ENCODE measurements around the gene CYP3A5. TPM values are rescaled to one million over a fixed set of nuclear protein-coding genes. Genes with fewer than 3 reads are reported as not detected.

The CYP3A5 gene
- total and polyA plus RNA-seq, 2 of the 13 experiments (the other 11 are each of a cell fraction or from before 2014, with no cell fraction given), result 5.7 to 9.3 TPM

- TF ChIP-seq, protein P1, sequence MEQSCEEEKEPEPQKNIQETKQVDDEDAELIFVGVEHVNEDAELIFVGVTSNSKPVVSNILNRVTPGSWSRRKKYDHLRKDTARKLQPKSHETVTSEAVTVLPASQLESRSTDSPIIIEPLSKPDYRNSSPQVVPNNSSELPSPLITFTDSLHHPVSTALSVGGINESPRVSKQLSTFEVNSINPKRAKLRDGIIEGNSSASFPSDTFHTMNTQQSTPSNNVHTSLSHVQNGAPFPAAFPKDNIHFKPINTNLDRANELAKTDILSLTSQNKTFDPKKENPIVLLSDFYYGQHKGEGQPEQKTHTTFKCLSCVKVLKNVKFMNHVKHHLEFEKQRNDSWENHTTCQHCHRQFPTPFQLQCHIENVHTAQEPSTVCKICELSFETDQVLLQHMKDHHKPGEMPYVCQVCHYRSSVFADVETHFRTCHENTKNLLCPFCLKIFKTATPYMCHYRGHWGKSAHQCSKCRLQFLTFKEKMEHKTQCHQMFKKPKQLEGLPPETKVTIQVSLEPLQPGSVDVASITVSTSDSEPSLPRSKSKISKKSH (CRISPR knock-in tag; IDR thresholded peaks at IDR 0.05; ENCODE audit: borderline replicate concordance), result no peak
- no peak for TF ChIP-seq PHF21A (CRISPR knock-in tag; IDR thresholded peaks at IDR 0.05)
- TF ChIP-seq ARNT2 (CRISPR knock-in tag; IDR thresholded peaks at IDR 0.05; ENCODE audit: low read depth), result no peak
- TF ChIP-seq ZSCAN31 (CRISPR knock-in tag; IDR thresholded peaks at IDR 0.05; ENCODE audit: low read depth), result no peak
- peak; percentile 57 to 68; a peak in 3 of 4 replicates for TF ChIP-seq NR2F1 (CRISPR knock-in tag; IDR thresholded peaks at IDR 0.05)
- TF ChIP-seq, protein P2, sequence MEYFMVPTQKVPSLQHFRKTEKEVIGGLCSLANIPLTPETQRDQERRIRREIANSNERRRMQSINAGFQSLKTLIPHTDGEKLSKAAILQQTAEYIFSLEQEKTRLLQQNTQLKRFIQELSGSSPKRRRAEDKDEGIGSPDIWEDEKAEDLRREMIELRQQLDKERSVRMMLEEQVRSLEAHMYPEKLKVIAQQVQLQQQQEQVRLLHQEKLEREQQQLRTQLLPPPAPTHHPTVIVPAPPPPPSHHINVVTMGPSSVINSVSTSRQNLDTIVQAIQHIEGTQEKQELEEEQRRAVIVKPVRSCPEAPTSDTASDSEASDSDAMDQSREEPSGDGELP (IDR thresholded peaks at IDR 0.05; ENCODE audit: borderline replicate concordance, low read depth), result peak; percentile 1; the same call in 1 of the 2 replicates
- TF ChIP-seq ZNF430 (CRISPR knock-in tag; IDR thresholded peaks at IDR 0.05), result 0 out of 2 replicates have a peak, but pooled peaks have one; percentile 19
- no peak for TF ChIP-seq NFAT5 (CRISPR knock-in tag; IDR thresholded peaks at IDR 0.05)
- no peak for TF ChIP-seq DMAP1 (CRISPR knock-in tag; IDR thresholded peaks at IDR 0.05)
- no peak for TF ChIP-seq RAD21 (CRISPR knock-in tag; IDR thresholded peaks at IDR 0.05)
- no peak for TF ChIP-seq SKI (IDR thresholded peaks at IDR 0.05; ENCODE audit: partially characterized antibody)
- TF ChIP-seq SP2 (CRISPR knock-in tag; IDR thresholded peaks at IDR 0.05), result no peak
- no peak for TF ChIP-seq CREBL2 (CRISPR knock-in tag; IDR thresholded peaks at IDR 0.05; ENCODE audit: borderline replicate concordance)
- TF ChIP-seq GLMP (CRISPR knock-in tag; IDR thresholded peaks at IDR 0.05; ENCODE audit: borderline replicate concordance), result no peak
- TF ChIP-seq ZBTB38 (CRISPR knock-in tag; IDR thresholded peaks at IDR 0.05), result no peak
- no peak for TF ChIP-seq KDM3A (CRISPR knock-in tag; IDR thresholded peaks at IDR 0.05; ENCODE audit: low read depth)
- TF ChIP-seq NR2F6 (IDR thresholded peaks at IDR 0.05), result no peak; the same call in 1 of the 2 replicates
- TF ChIP-seq NR2F6 (CRISPR knock-in tag; IDR thresholded peaks at IDR 0.05), result peak; percentile 68
- TF ChIP-seq RARA (CRISPR knock-in tag; IDR thresholded peaks at IDR 0.05), result peak; percentile 39; the same call in 1 of the 2 replicates
- no peak for TF ChIP-seq ZNF775 (CRISPR knock-in tag; IDR thresholded peaks at IDR 0.05; ENCODE audit: borderline replicate concordance)
- TF ChIP-seq TBP (CRISPR knock-in tag; IDR thresholded peaks at IDR 0.05), result no peak
- no peak for TF ChIP-seq ZMYM2 (CRISPR knock-in tag; IDR thresholded peaks at IDR 0.05)
- TF ChIP-seq HIVEP1 (CRISPR knock-in tag; IDR thresholded peaks at IDR 0.05), result peak; percentile 47; the same call in 1 of the 2 replicates
- TF ChIP-seq CENPT (CRISPR knock-in tag; IDR thresholded peaks at IDR 0.05; ENCODE audit: low read depth), result no peak
These were observed 73.3 kb downstream of the CYP3A5 start (continued) for GRCh38 chr7:99606531-99606930.

Measured in HepG2 (cell line).